Measurements from ENCODE around the gene SPRYD7. TPM values are rescaled to one million over a fixed set of nuclear protein-coding genes. Genes with fewer than 3 reads are reported as not detected.

Gene SPRYD7
- 6.2 TPM for total RNA-seq (2021; ENCODE audit: unreplicated experiment)
- 8.4 TPM for polyA plus RNA-seq (2012; ENCODE audit: insufficient read length)
- Bru-seq, nascent RNA: percentile 54 among the genes with signal in this experiment
- BruChase-seq, experiment 1, labeled RNA remaining after a 2-hour chase: percentile 55 among the genes with signal in this experiment
- percentile 64 among the genes with signal in this experiment for BruChase-seq, experiment 2, labeled RNA remaining after a 6-hour chase
- long read RNA-seq, transcript SPRYD7-201 (5 exons, 3,053 nt): major isoform, 27 of 45 reads
- long read RNA-seq, partial matches to known transcripts: 6 of 45 reads
- long read RNA-seq, other reads (novel, unspliced or antisense): 10 of 45 reads

- ATAC-seq (peak; percentile 98), DNase-seq (ENCODE audit: low read depth, low spot score) (peak; percentile 75)
- Histone ChIP-seq H3K27me3 (ENCODE audit: control insufficient read depth, insufficient read depth, low read length) (no peaks in the 10 kb centered on the region), H3K4me1 (ENCODE audit: control insufficient read depth, insufficient read depth, low read length) (peaks cover 8% of the 10 kb centered on the region; the same call in 1 of the 2 replicates), H3K36me3 (ENCODE audit: control insufficient read depth, insufficient read depth, low read length) (no peaks in the 10 kb centered on the region; the same call in 1 of the 2 replicates), H3K27ac (ENCODE audit: low read length) (peak within 1 kb of the TSS; percentile 79), H3K4me3 (ENCODE audit: low read depth in 2 of 2, low read length in 2 of 2) (peak within 1 kb of the TSS; percentile 76 to 85), H3K9me3 (ENCODE audit: control insufficient read depth, insufficient read depth, low read depth, low read length) (no peaks in the 10 kb centered on the region)
- intact Hi-C loops (cut with micrococcal nuclease; ENCODE audit: unreplicated experiment): no loop called here
- ChIA-PET CTCF (interaction anchor here (0.6 to 0.7 kb wide), 5 partner anchors 35 to 1817 kb away, joined by 3 to 4 read pairs (median 3); partner anchors contain the start of gene TRIM13), POLR2A (interaction anchor here (0.6 kb wide), 3 partner anchors 69 to 1217 kb away, joined by 3 to 18 read pairs (median 3); no protein-coding TSS in a partner anchor)
- no TSS peak for BruUV-seq (replicated peaks)
- in situ Hi-C loops (cut with HindIII; ENCODE audit: low pct_unique_long_range_greater_than_20kb, low sequenced_read_pairs): no loop called here
- TF ChIP-seq TCF7L2 (IDR thresholded peaks at IDR 0.05; ENCODE audit: low read depth, low read length) (no peak), POLR2AphosphoS5 (IDR thresholded peaks at IDR 0.05; ENCODE audit: low read depth, low read length) (peak; percentile 43; the same call in 1 of the 2 replicates), SIN3A (IDR thresholded peaks at IDR 0.05; ENCODE audit: borderline replicate concordance, insufficient read depth, low read depth, low read length) (0 out of 2 replicates have a peak, but pooled peaks have one; percentile 73)
- TF ChIP-seq, protein P1, sequence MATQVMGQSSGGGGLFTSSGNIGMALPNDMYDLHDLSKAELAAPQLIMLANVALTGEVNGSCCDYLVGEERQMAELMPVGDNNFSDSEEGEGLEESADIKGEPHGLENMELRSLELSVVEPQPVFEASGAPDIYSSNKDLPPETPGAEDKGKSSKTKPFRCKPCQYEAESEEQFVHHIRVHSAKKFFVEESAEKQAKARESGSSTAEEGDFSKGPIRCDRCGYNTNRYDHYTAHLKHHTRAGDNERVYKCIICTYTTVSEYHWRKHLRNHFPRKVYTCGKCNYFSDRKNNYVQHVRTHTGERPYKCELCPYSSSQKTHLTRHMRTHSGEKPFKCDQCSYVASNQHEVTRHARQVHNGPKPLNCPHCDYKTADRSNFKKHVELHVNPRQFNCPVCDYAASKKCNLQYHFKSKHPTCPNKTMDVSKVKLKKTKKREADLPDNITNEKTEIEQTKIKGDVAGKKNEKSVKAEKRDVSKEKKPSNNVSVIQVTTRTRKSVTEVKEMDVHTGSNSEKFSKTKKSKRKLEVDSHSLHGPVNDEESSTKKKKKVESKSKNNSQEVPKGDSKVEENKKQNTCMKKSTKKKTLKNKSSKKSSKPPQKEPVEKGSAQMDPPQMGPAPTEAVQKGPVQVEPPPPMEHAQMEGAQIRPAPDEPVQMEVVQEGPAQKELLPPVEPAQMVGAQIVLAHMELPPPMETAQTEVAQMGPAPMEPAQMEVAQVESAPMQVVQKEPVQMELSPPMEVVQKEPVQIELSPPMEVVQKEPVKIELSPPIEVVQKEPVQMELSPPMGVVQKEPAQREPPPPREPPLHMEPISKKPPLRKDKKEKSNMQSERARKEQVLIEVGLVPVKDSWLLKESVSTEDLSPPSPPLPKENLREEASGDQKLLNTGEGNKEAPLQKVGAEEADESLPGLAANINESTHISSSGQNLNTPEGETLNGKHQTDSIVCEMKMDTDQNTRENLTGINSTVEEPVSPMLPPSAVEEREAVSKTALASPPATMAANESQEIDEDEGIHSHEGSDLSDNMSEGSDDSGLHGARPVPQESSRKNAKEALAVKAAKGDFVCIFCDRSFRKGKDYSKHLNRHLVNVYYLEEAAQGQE (IDR thresholded peaks at IDR 0.05; ENCODE audit: insufficient read depth in 1 of 2, low read depth in 2 of 2, low read length in 1 of 2): no peak; a peak in 1 of 4 replicates
- TF ChIP-seq, protein P2, sequence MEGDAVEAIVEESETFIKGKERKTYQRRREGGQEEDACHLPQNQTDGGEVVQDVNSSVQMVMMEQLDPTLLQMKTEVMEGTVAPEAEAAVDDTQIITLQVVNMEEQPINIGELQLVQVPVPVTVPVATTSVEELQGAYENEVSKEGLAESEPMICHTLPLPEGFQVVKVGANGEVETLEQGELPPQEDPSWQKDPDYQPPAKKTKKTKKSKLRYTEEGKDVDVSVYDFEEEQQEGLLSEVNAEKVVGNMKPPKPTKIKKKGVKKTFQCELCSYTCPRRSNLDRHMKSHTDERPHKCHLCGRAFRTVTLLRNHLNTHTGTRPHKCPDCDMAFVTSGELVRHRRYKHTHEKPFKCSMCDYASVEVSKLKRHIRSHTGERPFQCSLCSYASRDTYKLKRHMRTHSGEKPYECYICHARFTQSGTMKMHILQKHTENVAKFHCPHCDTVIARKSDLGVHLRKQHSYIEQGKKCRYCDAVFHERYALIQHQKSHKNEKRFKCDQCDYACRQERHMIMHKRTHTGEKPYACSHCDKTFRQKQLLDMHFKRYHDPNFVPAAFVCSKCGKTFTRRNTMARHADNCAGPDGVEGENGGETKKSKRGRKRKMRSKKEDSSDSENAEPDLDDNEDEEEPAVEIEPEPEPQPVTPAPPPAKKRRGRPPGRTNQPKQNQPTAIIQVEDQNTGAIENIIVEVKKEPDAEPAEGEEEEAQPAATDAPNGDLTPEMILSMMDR (IDR thresholded peaks at IDR 0.05): peak; percentile 91
These were observed at the start of gene SPRYD7 for GRCh38 chr13:49936075-49936967. Gene SPRYD7 (minus strand): TSS chr13:49936340. CDS start chr13:49936235, 105 bp downstream.

- no peaks in the 10 kb centered on the region for H3K36me3 ChIP-seq (ENCODE audit: control insufficient read depth, insufficient read depth, low read length)
- ChIA-PET CTCF (interaction anchor here (1.6 kb wide), 1 partner anchor 9 kb away, joined by 3 read pairs; no protein-coding TSS in a partner anchor), POLR2A (interaction anchor here (0.6 kb wide), 2 partner anchors 12 to 177 kb away, joined by 4 to 7 read pairs; no protein-coding TSS in a partner anchor)
- ATAC-seq: no peak
- no TSS peak for BruUV-seq (replicated peaks)
- H3K27ac ChIP-seq (ENCODE audit: low read length): no peak overlapping the region
- no peak overlapping the region for H3K4me3 ChIP-seq (ENCODE audit: low read depth in 2 of 2, low read length in 2 of 2)
- H3K9me3 ChIP-seq (ENCODE audit: control insufficient read depth, insufficient read depth, low read depth, low read length): no peaks in the 10 kb centered on the region
- H3K27me3 ChIP-seq (ENCODE audit: control insufficient read depth, insufficient read depth, low read length): no peaks in the 10 kb centered on the region
- H3K4me1 ChIP-seq (ENCODE audit: control insufficient read depth, insufficient read depth, low read length): no peaks in the 10 kb centered on the region
- TF ChIP-seq SIN3A (IDR thresholded peaks at IDR 0.05; ENCODE audit: borderline replicate concordance, insufficient read depth, low read depth, low read length): no peak
- TF ChIP-seq, protein P2 (IDR thresholded peaks at IDR 0.05): no peak
- no peak for TF ChIP-seq POLR2AphosphoS5 (IDR thresholded peaks at IDR 0.05; ENCODE audit: low read depth, low read length)
- no peak for TF ChIP-seq TCF7L2 (IDR thresholded peaks at IDR 0.05; ENCODE audit: low read depth, low read length)
- TF ChIP-seq, protein P1 (IDR thresholded peaks at IDR 0.05; ENCODE audit: insufficient read depth in 1 of 2, low read depth in 2 of 2, low read length in 1 of 2): no peak
- in situ Hi-C loops (cut with HindIII; ENCODE audit: low pct_unique_long_range_greater_than_20kb, low sequenced_read_pairs) (no loop called here), intact Hi-C loops (cut with micrococcal nuclease; ENCODE audit: unreplicated experiment) (no loop called here)
- no peak for DNase-seq (ENCODE audit: low read depth, low spot score)
These were observed 49.0 kb upstream of the SPRYD7 start for GRCh38 chr13:49985129-49985528.

Data from Panc1 (cell line).